Esophagus muscularis mucosa (tissue), 4 donors: ENCODE measurements around the gene HOXB8.

Experiments used
- CTCF ChIP-seq, 3 experiments: fragments of 200-600 bp in 2 of 3; fragments of 450-650 bp in 1 of 3; sonication (generic) in 2 of 3; IDR thresholded peaks; one replicate each; pipeline ENCODE4 v1.5.1; 2017 to 2019; ENCODE audit warnings: antibody characterized with exemption in 3 of 3, mild to moderate bottlenecking in 2 of 3, moderate library complexity in 1 of 3
- EP300 ChIP-seq: sonication (generic); formaldehyde crosslinking; IDR thresholded peaks from one replicate; pipeline ENCODE4 v1.6.1; 2017; ENCODE audit warnings: antibody characterized with exemption
- POLR2A ChIP-seq: fragments of 450-650 bp; IDR thresholded peaks from one replicate; pipeline ENCODE4 v1.6.1; 2017; ENCODE audit warnings: antibody characterized with exemption, moderate library complexity, mild to moderate bottlenecking, low read depth

DNA sequence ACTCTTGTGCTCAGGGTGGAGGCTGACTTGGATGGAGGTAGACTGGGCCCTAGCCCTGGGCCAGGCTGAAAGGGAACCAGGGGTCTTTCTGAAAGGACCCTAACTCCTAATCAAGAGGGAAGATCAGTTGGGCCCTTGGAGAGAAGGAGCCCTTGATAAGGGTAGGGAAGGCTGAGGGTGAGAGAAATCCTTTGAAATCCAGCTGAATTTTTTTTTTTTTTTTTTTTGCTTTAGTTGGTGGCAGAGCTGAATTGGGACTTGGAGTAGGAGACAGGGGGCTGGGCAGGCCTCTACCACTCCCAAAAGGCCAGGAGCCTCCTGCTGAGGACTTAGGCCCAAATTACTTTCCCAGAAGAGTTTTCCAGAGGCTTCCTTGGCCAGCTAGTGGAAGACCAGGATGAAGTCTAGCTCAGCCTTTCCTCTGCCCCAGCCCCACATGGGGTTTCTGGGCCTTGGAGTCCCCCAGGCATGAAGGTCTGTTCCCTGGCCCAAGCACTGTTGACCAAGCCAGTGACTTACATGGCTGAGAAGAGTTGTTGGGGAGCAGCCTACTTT, 24.4 kb downstream of the HOXB8 start:
- no peak for TF ChIP-seq CTCF (IDR thresholded peaks at IDR 0.05)
- no peak for TF ChIP-seq EP300
- no peak for TF ChIP-seq POLR2A
